Stomach (tissue), 4 donors: Measurements from ENCODE around the gene ZNF14.

Source experiments
- POLR2AphosphoS5 ChIP-seq, 3 donors: sonication (generic); formaldehyde crosslinking; IDR thresholded peaks; one replicate each; pipeline ENCODE4 v1.6.1; 2016; ENCODE audit warnings: antibody characterized with exemption in 3 of 3
- TF ChIP-seq, protein P1 (sequence below), 7 experiments: fragments of 450-650 bp in 4 of 7; fragments of 200-600 bp in 3 of 7; sonication (generic) in 3 of 7; IDR thresholded peaks; one replicate each; pipeline ENCODE4 v1.5.1; 2016 to 2019; ENCODE audit warnings: antibody characterized with exemption in 7 of 7, control low read depth in 2 of 7, mild to moderate bottlenecking in 1 of 7

DNA sequence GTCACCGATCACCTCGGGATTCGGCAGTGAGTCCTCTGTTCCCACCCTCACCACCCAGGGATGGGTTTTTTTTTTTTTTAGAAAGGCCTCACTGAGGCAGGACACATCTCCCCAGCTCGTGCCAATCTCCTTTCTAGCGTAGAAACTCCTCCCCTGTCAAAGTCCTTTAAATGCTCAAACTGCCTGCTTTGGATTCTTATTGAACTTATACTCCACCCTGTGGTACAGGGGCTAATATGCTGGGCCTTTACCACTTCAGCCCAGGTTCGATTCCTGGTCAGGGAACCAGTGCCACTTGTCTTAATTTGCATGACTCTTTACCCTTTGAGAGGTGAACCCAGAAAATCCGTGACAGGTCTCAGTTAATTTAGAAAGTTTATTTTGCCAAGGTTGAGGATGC, 8.3 kb upstream of the ZNF14 start:
- TF ChIP-seq, protein P1, sequence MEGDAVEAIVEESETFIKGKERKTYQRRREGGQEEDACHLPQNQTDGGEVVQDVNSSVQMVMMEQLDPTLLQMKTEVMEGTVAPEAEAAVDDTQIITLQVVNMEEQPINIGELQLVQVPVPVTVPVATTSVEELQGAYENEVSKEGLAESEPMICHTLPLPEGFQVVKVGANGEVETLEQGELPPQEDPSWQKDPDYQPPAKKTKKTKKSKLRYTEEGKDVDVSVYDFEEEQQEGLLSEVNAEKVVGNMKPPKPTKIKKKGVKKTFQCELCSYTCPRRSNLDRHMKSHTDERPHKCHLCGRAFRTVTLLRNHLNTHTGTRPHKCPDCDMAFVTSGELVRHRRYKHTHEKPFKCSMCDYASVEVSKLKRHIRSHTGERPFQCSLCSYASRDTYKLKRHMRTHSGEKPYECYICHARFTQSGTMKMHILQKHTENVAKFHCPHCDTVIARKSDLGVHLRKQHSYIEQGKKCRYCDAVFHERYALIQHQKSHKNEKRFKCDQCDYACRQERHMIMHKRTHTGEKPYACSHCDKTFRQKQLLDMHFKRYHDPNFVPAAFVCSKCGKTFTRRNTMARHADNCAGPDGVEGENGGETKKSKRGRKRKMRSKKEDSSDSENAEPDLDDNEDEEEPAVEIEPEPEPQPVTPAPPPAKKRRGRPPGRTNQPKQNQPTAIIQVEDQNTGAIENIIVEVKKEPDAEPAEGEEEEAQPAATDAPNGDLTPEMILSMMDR (IDR thresholded peaks at IDR 0.05) = no peak
- TF ChIP-seq POLR2AphosphoS5 (IDR thresholded peaks at IDR 0.05) = no peak
